Gastrocnemius medialis (tissue), 4 donors: Measurements from ENCODE around the gene LAMC2. TPM values are rescaled to one million over a fixed set of nuclear protein-coding genes. Genes with fewer than 3 reads are reported as not detected.
A peak's percentile ranks its signal among the peaks of the same experiment; 100 is the strongest.

Experiments
- ATAC-seq, 2 donors: fragments of 150-250 bp; one replicate each; pipeline ENCODE4 v1.9.1; 2016
- DNase-seq, 2 donors: peaks; one replicate each; pipeline ENCODE4 v3.0.0-alpha.2; 2019
- H3K27ac ChIP-seq, 4 donors: fragments of 200-600 bp; sonication (generic); 1 replicate in 1 of 4; 2 replicates in 3 of 4; pipeline ENCODE4 v1.5.1; 2016 to 2018; ENCODE audit warnings: mild to moderate bottlenecking in 2 of 4, moderate library complexity in 1 of 4
- H3K27me3 ChIP-seq, 3 donors: fragments of 200-600 bp; sonication (generic) in 2 of 3; 1 replicate in 1 of 3; 2 replicates in 2 of 3; pipeline versions ENCODE4 v1.5.1 to v1.6.0; 2016 to 2019; ENCODE audit warnings: mild to moderate bottlenecking in 1 of 3, moderate library complexity in 1 of 3
- H3K36me3 ChIP-seq, 2 donors: fragments of 200-600 bp; sonication (generic) in 1 of 2; one replicate each; pipeline ENCODE4 v1.5.1; 2017 to 2018
- H3K4me1 ChIP-seq, 2 donors: fragments of 200-600 bp; sonication (generic) in 1 of 2; one replicate each; pipeline ENCODE4 v1.5.1; 2016 to 2017; ENCODE audit warnings: mild to moderate bottlenecking in 2 of 2
- H3K4me3 ChIP-seq, 4 donors: fragments of 200-600 bp; sonication (generic) in 3 of 4; 1 replicate in 1 of 4; 2 replicates in 3 of 4; pipeline ENCODE4 v1.5.1; 2016 to 2019; ENCODE audit warnings: mild to moderate bottlenecking in 2 of 4
- H3K9me3 ChIP-seq, 3 donors: fragments of 200-600 bp; sonication (generic) in 2 of 3; 1 replicate in 1 of 3; 2 replicates in 2 of 3; pipeline ENCODE4 v1.5.1; 2016 to 2019
- CTCF ChIP-seq, 5 experiments: fragments of 450-650 bp in 3 of 5; fragments of 200-600 bp in 2 of 5; sonication (generic) in 2 of 5; IDR thresholded peaks in 4 of 5; conservative IDR thresholded peaks in 1 of 5; 1 replicate in 4 of 5; 2 replicates in 1 of 5; pipeline ENCODE4 v1.5.1; 2016 to 2019; ENCODE audit warnings: antibody characterized with exemption in 5 of 5, mild to moderate bottlenecking in 3 of 5, moderate library complexity in 3 of 5
- POLR2A ChIP-seq, 2 donors: fragments of 450-650 bp; IDR thresholded peaks; one replicate each; pipeline ENCODE4 v1.6.1; 2017; ENCODE audit warnings: antibody characterized with exemption in 2 of 2, mild to moderate bottlenecking in 2 of 2, moderate library complexity in 2 of 2
- in situ Hi-C, 4 donors: fragments of 200-750 bp; cut with MboI; loops; one replicate each; pipeline versions ENCODE4 v1.15.0 to v1.8.0; 2017; ENCODE audit warnings: low sequenced_read_pairs in 4 of 4
- intact Hi-C: fragments of 100-400 bp; cut with DNase I; formaldehyde crosslinking; loops from one replicate; pipeline ENCODE4 v1.15.1; 2023; ENCODE audit warnings: low total_unique reads
- total RNA-seq, 4 donors: library from RNA; depleted of rRNA; stranded (reverse); fragments of >200 nt; gene quantifications; one replicate each; pipeline versions ENCODE4 v1.1.0 to v1.2.3, GENCODE V29; 2016

Gene LAMC2
- total RNA-seq, 4 donors from 2014 or later: 0.78 to 1.8 (median 1.4) TPM

GRCh38 chr1:183233113-183233512, 47.0 kb downstream of the LAMC2 start:
- no peak for ATAC-seq
- no peak for TF ChIP-seq POLR2A (IDR thresholded peaks at IDR 0.05)
- TF ChIP-seq CTCF (IDR thresholded peaks at IDR 0.05 in 4 of 5, conservative IDR thresholded peaks at IDR 0.05 in 1 of 5): no peak
- Histone ChIP-seq H3K27ac (peak overlapping the region in 2 of 4 donors; percentile 25 to 79), H3K27me3 (no peaks in the 10 kb centered on the region), H3K4me3 (no peak overlapping the region), H3K4me1 (peaks cover 12 to 17% of the 10 kb centered on the region in 2 donors), H3K36me3 (no peaks in the 10 kb centered on the region), H3K9me3 (no peaks in the 10 kb centered on the region)
- intact Hi-C loops: loop anchor here (5.0 kb wide), 1 partner anchor 86 kb away; no protein-coding TSS in a partner anchor
- in situ Hi-C loops: loop anchor here in 3 of 4 donors (10.0 to 25.0 kb wide), 3 partner anchors 98 to 271 kb away; partner anchors contain the start of gene SHCBP1L (in 2 of the 3)
- no peak for DNase-seq

GRCh38 chr1:183234660-183235476, 48.8 kb downstream of the LAMC2 start:
- peak; percentile 79 to 83 for DNase-seq
- Histone ChIP-seq H3K27me3 (no peaks in the 10 kb centered on the region), H3K9me3 (no peaks in the 10 kb centered on the region), H3K36me3 (no peaks in the 10 kb centered on the region), H3K4me3 (peak overlapping the region; percentile 41 to 53 (median 48)), H3K4me1 (peaks cover 12 to 17% of the 10 kb centered on the region in 2 donors), H3K27ac (peak overlapping the region; percentile 73 to 83 (median 78))
- TF ChIP-seq POLR2A (IDR thresholded peaks at IDR 0.05) (peak; percentile 10 to 42), CTCF (IDR thresholded peaks at IDR 0.05 in 4 of 5, conservative IDR thresholded peaks at IDR 0.05 in 1 of 5) (peak; percentile 59 to 81 (median 69))
- in situ Hi-C loops (loop anchor here in 3 of 4 donors (10.0 to 25.0 kb wide), 3 partner anchors 100 to 273 kb away; partner anchors contain the start of gene SHCBP1L (in 2 of the 3)), intact Hi-C loops (loop anchor here (1.0 to 5.0 kb wide), 3 partner anchors 88 to 273 kb away; partner anchors contain the start of gene LAMC1)
- ATAC-seq: peak; percentile 97 to 98

- Histone ChIP-seq H3K27me3 (no peaks in the 10 kb centered on the region), H3K4me1 (peaks cover 12 to 17% of the 10 kb centered on the region in 2 donors), H3K27ac (peak overlapping the region; percentile 73 to 83 (median 78)), H3K36me3 (no peaks in the 10 kb centered on the region), H3K9me3 (no peaks in the 10 kb centered on the region), H3K4me3 (peak overlapping the region; percentile 41 to 53 (median 48))
- ATAC-seq: no peak
- DNase-seq: no peak
- in situ Hi-C loops (loop anchor here in 3 of 4 donors (10.0 to 25.0 kb wide), 3 partner anchors 101 to 273 kb away; partner anchors contain the start of gene SHCBP1L (in 2 of the 3)), intact Hi-C loops (loop anchor here (2.0 kb wide), 1 partner anchor 213 kb away; the partner anchor contains the start of gene LAMC1)
- TF ChIP-seq POLR2A (IDR thresholded peaks at IDR 0.05) (no peak), CTCF (IDR thresholded peaks at IDR 0.05 in 4 of 5, conservative IDR thresholded peaks at IDR 0.05 in 1 of 5) (no peak)
These were observed 49.4 kb downstream of the LAMC2 start for GRCh38 chr1:183235503-183235902.

- peak overlapping the region; percentile 73 to 83 (median 78) for H3K27ac ChIP-seq
These were observed 50.2 kb downstream of the LAMC2 start for GRCh38 chr1:183236158-183236725.

More at GRCh38 chr1:183236158-183236725, 50.2 kb downstream of the LAMC2 start:
- in situ Hi-C loops: loop anchor here in 3 of 4 donors (10.0 to 25.0 kb wide), 3 partner anchors 101 to 274 kb away; partner anchors contain the start of gene SHCBP1L (in 2 of the 3)
- ATAC-seq (no peak), DNase-seq (no peak)
- no peak for TF ChIP-seq CTCF (IDR thresholded peaks at IDR 0.05 in 4 of 5, conservative IDR thresholded peaks at IDR 0.05 in 1 of 5)
- no peak for TF ChIP-seq POLR2A (IDR thresholded peaks at IDR 0.05)
- Histone ChIP-seq H3K36me3 (no peaks in the 10 kb centered on the region), H3K27me3 (no peaks in the 10 kb centered on the region), H3K4me1 (peaks cover 12 to 17% of the 10 kb centered on the region in 2 donors), H3K9me3 (no peaks in the 10 kb centered on the region), H3K4me3 (no peak overlapping the region)
- intact Hi-C loops: no loop called here
